ENCODE results near the gene MX1.

DNA sequence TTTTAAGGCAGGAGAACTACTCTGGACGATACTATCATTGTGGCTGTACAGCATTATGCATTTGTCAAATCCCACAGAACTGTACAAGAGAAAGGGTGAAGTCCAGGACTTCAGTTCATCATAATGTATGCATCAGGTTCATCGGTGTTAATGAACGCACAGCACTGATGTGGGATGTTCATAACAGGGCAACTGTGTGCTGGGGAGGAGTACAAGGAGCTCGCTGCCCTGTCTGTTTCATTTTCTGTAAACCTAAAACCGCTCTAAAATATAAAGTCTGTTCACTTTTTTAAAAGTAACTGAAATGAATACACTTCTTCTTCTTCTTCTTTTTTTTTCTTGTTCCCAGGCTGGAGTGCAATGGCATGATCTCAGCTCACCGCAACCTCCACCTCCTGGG lies 56.9 kb downstream of the MX1 start:
- TF ChIP-seq, protein P1, sequence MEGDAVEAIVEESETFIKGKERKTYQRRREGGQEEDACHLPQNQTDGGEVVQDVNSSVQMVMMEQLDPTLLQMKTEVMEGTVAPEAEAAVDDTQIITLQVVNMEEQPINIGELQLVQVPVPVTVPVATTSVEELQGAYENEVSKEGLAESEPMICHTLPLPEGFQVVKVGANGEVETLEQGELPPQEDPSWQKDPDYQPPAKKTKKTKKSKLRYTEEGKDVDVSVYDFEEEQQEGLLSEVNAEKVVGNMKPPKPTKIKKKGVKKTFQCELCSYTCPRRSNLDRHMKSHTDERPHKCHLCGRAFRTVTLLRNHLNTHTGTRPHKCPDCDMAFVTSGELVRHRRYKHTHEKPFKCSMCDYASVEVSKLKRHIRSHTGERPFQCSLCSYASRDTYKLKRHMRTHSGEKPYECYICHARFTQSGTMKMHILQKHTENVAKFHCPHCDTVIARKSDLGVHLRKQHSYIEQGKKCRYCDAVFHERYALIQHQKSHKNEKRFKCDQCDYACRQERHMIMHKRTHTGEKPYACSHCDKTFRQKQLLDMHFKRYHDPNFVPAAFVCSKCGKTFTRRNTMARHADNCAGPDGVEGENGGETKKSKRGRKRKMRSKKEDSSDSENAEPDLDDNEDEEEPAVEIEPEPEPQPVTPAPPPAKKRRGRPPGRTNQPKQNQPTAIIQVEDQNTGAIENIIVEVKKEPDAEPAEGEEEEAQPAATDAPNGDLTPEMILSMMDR (conservative IDR thresholded peaks at IDR 0.05; ENCODE audit: low read length), result no peak
- no peak for TF ChIP-seq EZH2phosphoT487 (IDR thresholded peaks at IDR 0.05; ENCODE audit: borderline replicate concordance)

Measured in Loucy (cell line).